HG03025 (cell line): ENCODE results near the gene TSPAN18.

Experiments
- ATAC-seq: cut with Tn5 transposase; IDR thresholded peaks from one replicate; pipeline ENCODE4 v1.9.1; 2021; ENCODE audit warnings: mild to moderate bottlenecking, moderate library complexity; ENCODE audit not compliant: unreplicated experiment, low FRiP score

Gene TSPAN18

DNA sequence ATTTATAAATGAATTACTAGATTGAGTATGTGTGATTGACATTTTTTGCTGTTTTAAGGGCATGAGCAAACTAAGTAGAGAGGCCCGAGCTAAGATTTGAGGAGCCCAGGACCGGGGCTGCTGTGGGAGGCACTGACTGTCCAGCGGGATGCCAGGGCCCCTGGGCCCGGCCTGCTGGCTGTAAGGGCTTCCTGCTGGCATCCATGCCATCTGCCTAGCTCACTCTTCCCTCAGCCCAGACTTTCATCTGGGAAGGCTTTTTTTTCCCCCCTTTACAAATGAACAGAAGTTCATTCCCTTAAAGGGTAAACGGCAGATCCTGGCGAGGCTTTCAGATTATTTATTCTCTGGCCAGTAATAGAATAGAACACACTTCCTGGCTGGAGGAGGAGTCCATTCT is 239.9 kb downstream of the TSPAN18 start:
- ATAC-seq = no peak

DNA sequence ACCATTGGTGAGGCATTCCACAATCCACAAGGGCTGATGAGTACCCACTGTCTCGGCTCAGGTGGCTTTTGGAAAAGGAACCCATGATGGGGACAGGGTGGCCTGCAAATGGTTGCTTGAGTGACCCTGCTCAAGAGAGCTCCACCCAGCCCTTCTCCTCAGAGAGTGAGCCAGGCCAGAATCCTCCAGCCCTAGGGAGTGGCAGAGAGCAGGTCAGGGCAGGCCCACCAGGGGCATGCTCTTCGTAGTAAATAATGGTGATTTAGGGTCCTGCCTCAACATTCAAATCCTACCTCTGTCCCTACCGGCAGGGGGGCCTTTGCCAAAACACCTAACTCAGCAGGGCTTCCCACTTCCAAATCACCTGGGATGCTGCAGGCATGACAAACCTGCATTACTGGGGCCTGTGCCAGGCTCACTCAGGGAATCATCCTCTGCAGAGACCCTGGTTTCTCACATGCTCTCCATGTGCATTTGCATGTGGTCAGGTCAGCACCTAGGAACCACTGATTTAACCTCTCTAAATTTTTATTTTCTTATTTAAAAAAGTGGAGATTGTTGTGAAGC is 241.3 kb downstream of the TSPAN18 start:
- no peak for ATAC-seq

DNA sequence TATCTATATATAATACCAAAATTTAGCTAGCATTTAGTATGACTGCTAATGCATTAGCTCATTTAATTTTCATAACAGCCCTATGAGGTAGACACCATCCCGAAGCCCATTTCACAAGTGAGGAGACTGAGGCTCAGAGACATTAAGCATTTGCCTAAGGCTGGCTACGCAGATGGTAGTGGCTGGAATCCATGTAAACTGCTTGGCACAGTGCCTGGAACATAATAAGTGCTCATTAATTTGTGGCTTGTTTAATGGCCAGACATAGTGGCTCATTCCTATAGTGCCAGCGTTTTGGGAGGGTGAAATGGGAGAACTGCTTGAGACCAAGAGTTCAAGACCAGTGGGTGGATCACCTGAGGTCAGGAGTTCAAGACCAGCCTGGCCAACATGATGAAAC is 241.7 kb downstream of the TSPAN18 start:
- ATAC-seq = no peak

DNA sequence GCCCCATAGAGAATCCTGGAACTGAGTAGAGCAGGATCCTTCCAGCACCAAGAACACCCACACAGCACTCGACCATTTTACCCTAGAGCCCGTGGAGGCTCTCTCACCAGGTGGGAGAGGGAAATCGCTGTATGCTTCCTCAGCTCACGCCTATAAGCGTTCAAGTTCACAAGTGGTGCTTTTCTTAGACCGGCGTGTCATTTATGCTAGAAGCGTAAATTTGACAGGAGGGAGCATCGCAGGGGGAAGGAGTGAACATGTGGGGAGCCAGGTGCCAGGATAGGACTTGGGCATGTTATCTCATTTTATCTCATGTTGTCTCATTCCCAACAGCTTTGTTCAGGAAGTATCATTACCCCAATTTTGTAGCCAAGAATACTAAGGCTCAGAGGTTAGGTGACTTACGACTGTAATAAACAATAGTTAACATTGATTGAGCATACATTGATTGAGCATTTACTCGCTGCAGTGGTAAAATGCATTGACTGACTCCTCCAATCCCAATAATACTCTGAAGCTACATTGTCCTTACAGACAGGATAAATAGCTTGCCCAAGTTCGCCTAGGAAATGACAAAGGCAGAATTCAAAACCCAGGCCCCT is 243.0 kb downstream of the TSPAN18 start:
- ATAC-seq = no peak

DNA sequence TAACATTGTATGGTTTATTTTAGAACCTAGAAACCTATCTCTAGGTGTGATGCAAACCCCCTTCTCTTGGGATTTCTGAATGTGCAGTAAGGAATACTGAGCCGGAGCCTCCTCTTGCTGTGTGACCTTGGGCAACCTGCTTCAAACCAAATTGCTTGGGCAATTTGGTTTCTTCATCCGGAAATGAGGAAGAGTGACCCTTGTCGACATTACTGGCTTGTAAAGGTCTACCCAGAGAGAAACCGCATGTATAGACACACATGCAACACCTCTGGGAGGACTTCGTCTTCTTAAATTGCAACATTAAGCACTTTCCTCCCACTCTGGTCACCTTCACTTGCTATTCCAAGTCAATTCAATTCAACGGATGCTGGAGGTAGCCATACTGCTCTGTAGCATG is 243.5 kb downstream of the TSPAN18 start:
- no peak for ATAC-seq

DNA sequence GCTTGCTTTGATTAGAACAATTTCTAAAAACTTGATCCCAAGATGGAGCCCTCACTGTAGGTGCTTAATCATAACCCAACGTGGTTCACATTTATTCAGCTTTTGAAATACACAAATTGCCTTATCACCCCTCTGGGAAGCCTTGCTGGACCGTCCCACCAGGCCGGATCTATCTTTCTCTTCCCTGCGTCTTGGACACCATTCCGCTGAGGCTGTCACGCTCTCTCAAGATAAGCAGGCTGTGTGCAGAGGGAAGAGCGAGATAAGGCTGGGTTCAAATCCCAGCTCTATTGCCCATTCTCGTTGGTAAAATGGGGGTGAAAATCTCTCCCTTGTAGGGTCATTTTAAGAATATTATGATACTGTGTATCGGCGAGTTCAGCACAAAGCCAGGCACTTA is 244.4 kb downstream of the TSPAN18 start:
- ATAC-seq = no peak

DNA sequence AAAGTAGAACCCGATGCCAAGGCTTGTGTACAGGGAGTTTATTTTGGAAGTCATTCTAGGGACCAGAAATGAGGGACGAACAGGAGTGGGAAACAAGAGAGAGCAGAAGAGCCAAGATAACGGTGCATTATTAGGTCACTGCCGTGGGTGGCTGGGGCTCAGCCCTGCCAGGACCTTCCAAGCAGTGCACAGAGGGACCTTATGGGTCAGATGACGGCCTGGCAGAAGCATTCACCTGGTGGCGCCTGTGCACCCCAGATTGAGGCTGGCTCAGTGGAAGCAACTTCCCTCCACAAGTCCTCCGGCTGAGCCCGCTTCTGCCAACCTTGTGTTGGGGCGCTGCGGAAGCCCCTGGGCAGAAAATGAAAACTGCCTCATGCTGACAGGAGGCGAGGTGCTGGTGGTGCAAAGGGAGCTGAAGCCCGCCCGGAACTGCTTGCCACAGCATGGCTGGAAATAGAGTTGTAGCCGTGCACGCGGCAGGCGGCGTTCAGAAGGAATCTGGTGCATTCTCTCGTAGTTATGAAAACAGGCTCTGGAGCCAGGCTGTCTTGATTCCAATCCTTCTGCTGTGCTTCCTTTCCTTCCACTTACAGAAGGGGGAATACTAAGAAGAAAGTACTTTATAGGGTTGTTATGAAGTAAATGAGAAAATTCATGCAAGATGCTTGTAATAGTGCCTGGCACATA is 246.1 kb downstream of the TSPAN18 start:
- no peak for ATAC-seq

DNA sequence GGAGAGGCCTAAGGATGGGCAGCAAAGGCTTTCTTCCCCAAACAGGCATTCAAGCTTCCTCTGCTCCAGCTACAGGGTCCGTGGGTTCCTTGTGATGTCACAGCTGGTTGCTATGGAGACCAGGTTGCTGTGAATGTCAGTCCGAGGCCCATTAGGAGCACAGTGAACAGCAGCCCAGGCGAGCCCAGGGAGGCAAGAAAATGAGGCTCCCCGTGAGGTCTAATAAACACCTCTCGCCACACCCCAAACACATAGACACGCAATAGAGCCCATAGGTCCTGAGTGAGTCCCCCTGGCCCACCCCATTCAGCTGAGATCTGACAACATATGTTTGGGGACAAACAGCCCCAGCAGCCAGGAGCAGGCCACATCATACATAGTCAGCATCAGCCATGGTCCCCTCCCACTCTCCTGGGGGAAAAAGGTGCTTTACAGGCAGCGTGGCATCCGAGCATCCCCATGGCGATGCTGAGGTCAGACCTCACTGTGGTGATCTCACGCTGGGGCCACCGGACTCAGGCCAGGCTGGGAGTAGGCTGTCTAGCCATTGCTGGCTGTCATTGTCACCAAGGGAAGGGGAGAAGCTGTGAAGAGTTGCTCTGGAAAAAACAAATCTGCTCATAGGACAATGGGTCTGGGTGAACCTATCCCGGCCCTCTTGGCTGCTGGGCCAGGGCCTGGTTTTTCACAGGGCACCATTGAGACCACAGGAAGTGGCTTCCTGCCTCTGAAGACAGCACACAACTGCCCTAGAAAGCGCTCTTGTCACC is 247.1 kb downstream of the TSPAN18 start:
- ATAC-seq = no peak

DNA sequence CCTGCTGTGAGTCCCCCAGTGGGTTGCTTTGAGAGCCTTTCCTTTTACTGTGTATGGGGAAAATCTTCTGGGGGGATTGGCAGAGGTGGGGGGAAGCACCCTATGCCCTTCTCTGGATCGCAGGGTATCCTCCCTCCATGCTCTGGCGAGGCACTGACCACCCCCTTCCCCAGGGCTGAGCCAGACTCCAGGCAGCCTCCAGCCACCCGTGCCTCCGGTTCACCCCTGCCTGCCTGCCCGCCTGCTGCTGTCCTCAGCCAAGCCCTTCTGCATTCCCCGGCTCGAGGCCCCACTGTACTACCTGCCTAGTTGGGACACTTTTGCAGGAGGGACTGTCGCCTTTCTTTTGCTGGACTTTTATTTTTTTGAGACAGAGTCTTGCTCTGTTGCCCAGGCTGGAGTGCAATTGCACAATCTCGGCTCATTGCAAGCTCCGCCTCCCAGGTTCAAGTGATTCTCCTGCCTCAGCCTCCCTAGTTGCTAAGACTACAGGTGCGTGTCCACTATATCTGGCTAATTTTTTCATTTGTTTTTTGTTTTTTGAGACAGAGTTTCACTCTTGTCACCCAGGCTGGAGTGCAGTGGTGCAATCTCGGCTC is 247.7 kb downstream of the TSPAN18 start:
- no peak for ATAC-seq

DNA sequence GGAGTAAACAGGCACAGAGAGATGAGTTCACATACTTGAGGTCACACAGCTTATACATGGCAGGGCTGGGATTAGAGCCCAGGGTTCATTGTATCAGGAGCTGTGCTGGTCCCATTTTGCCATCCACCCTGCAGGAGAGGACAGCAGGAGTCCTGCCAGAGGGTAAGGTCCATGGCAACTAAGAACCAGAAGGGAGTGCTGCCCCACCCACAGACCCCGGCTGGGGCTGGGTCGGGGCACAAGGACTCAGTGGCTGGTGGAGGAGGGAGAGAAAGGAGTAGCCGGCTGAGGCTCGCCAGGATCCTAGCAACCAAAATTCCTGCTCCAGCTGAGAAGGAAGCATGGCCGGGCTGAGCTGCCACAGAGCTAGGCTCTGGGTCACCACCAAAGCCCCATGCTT is 249.8 kb downstream of the TSPAN18 start:
- ATAC-seq = no peak

DNA sequence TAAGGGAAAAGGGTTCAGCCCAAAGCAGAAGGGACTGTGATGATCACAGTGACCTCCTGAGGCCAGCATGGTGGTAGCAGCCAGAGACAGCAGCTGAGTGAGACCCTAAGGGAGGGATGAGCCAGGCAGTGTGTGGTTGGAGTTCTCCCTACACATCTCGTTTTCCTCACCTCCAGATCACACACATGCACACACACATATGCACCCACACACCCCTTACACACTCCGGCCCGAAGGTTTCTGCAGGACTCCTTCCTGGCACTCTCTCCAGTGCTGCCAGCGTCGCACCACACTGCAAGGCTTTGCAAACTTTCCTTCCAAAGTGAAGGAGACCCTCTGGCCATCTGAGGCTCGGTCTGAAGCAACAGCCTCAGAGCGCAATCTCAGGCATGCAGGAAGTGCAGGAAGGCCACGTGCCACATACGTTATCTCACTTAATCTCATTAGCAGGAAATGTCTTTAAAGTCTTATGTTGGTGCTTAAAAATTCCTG is 250.8 kb downstream of the TSPAN18 start:
- ATAC-seq = no peak

DNA sequence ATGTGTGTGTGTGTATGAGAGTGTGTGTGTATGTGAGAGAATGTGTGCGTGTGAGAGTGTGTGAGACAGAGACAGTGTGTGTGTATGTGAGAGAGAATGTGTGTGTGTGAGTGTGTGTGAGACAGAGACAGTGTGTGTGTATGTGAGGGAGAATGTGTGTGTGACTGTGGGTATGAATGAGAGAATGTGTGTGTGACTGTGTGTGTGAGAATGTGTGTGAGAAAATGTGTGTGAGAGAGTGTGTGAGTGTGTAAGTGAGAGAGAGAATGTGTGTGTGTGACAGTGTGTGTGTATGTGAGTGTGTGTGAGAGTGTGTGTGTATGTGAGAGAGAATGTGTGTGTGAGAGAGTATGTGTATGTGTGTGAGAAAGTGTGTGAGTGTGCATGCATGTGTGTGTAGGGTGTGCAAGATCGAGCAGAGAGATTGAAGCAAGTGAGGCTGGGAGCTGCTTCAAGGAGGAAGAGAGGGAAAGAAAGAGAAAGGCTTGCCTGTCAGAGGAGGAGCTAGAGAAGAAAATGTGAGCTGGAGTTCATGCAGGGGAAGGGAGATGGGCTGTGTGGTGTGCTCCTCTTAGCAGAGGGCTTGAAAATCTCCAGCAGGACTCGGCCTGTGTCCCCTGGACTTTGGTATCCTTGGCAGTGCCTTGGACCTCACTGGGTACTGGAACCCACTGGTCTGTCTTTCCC is 251.7 kb downstream of the TSPAN18 start:
- ATAC-seq = no peak

DNA sequence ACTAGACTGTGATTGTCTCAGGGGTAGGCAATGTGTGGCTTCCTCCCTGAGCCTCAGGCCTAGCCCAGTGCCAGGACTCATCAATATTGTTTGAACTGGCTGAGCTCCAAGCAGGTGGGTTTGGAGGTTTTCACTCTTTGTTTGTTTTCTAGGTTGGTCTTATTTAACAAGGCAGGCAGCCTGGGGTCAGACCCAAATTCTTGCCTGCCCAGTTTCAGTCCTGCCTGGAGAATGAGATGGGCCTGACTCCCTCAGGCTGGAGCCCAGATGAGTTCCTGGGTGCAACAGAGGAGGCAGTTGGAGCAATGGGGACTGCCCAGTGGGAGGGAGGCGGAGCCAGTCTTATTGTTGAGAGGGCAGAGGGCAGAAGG is 252.2 kb downstream of the TSPAN18 start:
- no peak for ATAC-seq

DNA sequence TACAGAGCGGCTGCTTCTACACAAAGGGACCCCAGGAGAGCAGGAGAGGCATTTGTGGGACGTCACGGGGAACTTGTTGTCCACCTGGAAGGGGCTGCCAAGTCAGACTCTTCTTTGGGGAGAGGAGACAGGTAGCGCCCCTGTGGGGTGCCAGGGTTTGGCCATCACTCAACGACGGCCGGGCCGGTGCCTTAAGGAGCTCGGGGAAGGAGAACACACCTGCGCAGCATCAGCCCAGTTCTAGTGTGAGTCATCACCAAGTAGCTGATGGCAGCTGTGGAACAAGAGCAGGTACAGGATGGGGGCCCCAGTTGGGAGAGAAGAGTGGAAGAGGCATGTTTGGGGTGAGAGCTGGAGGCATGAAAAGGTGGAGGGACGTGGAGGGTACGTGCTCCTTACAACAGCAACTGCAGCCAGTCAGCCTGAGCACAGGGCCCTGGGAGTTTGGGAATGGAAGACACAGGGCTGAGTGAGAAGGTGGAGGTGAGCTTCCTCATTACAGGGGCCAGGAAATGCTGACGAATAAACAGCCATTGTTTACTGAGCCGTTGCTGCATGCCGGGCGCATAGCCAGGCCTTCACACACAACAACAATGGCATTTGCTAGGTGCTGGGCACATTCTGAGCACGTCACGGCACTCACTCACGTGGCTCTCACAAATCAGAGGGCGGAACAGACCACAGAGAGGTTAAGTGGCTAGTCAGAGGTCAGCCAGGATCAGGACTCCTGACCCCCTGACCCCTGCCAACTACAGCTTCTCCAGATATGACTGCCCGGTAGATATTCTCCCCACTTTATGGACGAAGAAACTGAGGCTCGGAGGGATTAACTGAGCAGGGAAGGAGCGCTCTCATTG is 253.0 kb downstream of the TSPAN18 start:
- ATAC-seq = no peak

DNA sequence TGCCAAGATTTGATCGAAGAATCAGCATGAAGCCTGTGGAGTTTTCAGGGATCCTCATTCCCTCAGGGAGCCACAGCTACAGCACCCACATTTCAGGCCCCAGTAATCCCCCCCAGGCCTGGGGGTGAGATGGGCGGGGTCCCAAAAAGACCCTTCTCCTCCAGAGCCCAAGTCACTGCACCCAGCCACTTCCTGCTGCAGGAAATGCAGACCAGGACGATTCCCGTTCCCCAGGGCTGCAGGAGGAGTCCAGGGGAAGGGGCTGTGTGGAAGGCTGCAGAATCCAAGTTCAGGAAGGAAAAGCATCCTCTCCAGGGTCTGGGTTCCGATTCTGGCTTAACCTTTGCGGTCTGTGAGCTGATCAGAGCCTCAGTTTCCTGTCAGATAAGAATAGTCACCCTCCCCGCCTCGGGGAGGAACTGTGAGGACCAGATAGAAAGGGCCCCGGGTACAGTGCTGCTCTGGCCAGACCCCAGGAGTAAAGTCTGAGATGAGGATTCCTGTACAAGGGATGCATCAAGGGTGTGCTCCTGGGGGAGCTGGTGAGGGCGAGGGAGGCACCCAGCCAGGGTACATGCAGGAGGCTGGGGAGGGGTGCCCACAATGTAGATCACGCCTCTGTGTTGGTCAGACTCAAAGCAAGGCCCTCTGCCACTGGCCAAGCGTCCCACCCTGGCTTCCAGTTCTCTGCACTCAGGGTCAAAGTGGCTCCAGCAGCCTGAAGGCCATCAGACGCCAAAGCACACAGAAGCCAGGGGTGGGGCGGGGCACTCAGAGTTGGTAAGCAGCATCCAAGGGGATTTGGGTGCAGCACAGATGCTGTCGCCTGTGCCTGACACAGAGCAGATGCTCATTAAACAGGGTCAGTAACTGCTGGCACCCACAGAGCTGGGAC is 254.0 kb downstream of the TSPAN18 start:
- no peak for ATAC-seq
